GM10847 (cell line): ENCODE data around the gene NEGR1.

Experiments used
- POLR2A ChIP-seq: IDR thresholded peaks from 2 replicates; pipeline ENCODE4 v1.6.1; 2011; ENCODE audit not compliant: insufficient read length; ENCODE audit errors: extremely low read depth

NEGR1 gene

GRCh38 chr1:72101840-72102632 is 180.3 kb downstream of the NEGR1 start:
- no peak for TF ChIP-seq POLR2A

DNA sequence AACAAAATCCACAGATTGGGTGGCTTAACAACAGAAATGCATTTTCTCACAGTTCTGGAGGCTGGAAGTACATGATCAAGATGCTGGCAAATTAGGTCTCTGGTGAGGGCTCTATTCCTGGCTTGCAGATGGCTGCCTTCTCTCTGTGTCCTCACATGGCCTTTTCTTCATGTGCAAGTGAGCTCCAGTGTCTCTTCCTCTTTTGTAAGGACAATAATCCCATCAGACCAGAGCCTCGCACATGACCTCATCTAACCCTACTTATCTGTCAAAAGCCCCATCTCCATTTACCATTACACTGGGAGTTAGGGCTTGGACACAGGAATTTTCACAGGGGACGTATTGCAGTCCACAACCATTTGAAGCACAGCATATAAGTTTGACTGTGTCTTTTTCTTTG is 181.6 kb downstream of the NEGR1 start:
- no peak for TF ChIP-seq POLR2A

- TF ChIP-seq POLR2A: no peak
Observed at GRCh38 chr1:72097851-72098570, 184.3 kb downstream of the NEGR1 start.

- no peak for TF ChIP-seq POLR2A
Observed at GRCh38 chr1:72094209-72094608, 188.1 kb downstream of the NEGR1 start.

DNA sequence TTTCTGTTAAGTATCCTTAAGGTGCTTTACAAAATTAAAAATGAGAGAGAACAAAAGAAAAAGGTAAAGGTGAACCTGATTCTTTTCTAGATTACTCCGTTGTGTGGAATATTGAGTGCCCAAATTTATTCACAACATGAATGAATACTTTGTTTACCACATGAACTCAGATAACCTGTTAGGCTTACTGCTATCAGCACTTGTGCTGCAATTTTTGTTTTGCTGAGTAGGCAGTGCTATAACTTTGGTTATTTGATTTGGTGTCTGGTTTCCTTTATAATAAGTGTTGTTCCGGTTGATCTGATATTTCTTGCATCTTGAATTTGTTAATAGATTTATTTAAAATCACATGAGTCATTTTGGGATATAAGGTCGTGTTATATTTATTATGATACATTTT is 195.9 kb downstream of the NEGR1 start:
- TF ChIP-seq POLR2A: no peak

- no peak for TF ChIP-seq POLR2A
Observed at GRCh38 chr1:72075425-72075824, 206.9 kb downstream of the NEGR1 start.

- TF ChIP-seq POLR2A: no peak
Observed at GRCh38 chr1:72066431-72066830, 215.9 kb downstream of the NEGR1 start.

DNA sequence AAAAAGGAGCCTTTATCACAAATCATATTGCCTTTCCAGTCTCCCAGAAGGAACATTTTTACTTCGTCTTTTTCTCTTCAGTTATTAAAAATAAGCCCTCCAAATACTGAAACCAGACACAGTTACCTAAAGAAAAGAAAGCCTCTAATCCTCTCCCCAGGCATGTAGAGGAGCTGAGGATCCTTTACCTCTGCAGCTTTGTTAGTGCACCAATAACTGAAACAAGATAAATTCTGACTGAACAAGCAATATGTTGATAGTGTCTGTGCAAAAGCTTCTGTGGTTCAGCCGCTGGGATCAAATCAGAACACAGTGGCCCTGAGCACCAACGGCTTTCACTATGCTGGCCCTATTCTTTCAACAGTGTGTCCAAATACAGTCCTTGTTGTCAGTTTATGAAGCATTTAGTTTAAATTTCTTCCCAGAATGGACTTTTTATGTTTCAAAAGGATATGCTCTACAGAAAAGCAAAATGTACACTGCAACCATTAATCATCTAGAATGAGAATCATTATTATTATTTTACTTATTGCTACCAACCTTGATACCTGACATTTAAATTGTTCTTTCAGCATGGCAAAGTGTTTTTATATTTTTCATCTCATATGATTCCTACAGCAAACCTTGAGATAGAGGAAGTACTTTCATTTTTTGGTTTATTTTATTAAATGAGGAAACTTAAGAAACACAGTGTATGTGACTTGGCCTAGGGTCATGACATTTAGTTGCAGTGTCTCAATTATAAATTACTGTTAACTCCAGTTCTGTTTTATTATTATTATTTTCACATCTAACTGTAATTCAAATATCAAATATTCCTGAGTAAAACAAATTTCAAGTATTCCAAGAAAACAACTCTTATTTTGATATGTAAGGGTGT is 217.9 kb downstream of the NEGR1 start:
- no peak for TF ChIP-seq POLR2A

DNA sequence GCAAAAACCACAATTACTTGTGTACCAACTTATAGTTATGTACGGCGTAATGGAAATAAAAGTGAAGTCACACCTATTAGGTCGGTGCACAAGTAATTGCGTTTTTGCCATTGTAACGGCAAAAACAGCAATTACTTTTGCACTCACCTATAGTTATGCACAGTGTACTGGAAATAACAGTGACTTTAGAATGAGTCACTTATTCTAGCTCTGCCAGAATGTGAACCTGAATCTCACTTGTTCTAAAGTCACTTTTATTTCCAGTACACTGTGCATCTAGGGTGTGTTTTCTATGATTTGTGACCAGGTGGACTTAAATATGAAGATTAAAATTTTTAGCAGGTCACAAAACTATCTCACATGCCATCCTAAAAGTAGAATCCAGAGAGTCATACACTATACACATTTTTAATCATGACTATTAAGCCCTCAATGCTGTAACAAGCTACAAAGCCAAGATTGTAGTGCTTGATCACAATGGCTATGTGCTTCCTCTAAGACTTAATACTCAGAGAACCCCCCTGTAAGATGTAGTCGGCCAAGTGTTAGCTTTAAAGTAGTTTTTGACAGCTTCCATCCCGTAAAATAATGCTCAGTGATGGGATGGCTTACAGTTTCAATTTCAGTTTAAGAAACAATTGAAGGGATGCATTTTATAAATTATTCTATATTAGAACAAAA is 218.8 kb downstream of the NEGR1 start:
- TF ChIP-seq POLR2A: no peak

DNA sequence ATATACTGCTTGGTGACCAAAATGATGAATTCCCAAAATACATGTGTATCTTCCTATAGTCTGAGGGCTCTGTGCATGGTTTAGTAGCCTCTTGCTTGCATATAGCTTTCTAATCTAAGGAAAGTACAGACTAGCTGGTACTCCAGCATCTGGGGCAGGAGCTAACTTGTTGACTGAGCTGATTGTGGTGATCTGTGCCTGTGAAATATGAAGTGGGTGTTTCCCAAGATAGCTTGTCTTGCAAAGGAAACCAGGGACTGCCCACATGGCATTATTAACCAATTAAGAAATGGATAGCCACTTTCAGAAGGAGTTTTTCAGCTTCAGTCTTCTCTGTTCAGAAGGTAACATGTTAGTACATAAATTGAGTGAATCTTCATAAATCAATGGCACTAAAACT is 219.8 kb downstream of the NEGR1 start:
- no peak for TF ChIP-seq POLR2A

DNA sequence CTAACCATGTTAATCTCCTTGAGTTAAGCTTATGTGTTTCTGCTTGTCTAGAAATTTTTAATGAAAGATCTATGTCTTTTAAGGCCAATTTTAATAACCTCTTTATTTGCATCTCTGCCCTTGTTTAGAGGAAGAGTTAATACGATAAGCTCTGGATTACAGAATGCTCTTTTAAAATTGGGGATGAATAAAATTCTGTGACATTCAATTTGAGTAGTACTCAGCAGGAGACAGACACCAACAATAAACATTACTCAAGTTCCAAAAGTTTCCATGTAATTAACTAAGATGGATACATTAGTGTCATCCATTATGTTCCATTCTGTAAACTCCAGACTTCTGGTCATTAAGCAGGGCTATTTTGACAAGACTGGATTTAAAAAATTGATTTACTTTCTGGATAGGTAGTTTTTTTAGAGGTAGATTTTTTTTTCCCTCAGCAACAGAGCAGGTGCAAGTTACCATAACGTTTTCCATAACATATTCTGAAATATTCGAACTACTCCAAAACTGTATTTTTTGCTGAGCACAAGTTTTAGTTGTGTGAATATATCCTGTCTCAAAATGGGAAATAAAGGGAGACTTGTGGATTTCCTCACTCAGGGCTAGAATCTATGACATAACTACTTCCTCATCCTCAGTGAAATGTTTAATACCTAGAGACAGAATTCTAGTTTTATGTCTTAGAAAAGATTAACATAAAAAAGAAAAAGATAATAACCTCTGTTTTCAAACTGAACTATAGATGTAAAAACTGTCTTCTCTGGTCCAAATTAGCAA is 221.7 kb downstream of the NEGR1 start:
- no peak for TF ChIP-seq POLR2A

DNA sequence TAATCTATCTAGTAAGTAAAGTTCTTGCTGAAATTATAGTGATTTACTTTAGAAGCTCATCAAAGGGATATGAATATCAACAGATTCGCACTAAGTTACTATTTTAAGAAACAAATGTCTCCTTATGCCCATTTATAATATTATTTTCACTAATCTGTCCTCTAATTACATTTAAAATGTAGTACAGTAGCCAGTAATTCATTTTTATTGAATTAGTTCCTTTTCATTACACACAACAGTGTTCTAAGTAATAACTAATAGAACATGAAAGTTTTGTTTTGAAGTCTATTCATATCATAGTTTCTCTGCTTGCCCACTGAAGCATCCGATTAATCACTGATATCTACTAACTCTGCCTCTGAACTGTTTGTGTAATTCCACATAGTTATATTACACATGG is 225.8 kb downstream of the NEGR1 start:
- TF ChIP-seq POLR2A: no peak

DNA sequence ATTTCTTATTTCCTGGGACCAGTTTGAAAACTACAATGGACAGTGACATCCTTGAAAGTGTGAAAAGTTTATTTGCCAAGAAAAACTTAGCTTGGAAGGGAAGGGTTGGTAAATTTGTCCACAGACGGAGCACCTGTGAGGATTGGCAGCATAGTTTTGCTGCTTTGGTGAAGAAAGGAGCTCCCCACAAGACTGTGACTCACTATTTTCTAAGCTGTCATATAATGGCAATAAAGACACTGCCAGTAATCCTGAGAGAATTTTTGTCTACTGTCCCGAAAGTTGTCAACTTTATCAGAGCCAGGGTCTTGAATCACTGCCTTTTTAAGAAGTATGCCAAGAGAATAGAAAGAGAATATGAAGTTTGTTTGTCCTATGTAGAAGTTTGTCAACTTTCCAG is 230.8 kb downstream of the NEGR1 start:
- no peak for TF ChIP-seq POLR2A

DNA sequence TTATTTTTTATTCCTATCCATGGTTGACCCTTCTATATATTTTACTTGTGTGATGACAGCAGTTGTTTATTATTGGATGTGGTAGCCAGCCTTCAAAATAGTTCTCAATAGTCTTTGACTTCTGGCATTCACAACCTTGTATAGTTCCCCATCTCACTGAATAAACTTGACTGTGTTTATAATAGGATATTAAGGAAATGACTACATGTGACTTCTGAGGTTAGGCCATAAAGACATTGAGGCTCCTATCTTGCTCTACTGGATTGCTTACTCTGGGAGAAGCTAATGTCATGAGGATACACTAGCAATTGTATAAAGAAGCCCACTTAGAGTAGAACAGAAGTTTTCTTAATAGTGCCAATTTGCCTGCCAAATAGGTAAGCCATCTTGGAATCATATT is 231.8 kb downstream of the NEGR1 start:
- TF ChIP-seq POLR2A: no peak
